ENCODE data around the gene WFDC1. TPM values are rescaled to one million over a fixed set of nuclear protein-coding genes. Genes with fewer than 3 reads are reported as not detected.

WFDC1 gene
- total RNA-seq, 2 experiments from 2014 or later = not detected

GRCh38 chr16:84378099-84378498, 83.4 kb downstream of the WFDC1 start:
- H3K4me1 Mint-ChIP-seq = no peaks in the 10 kb centered on the region
- H3K36me3 Mint-ChIP-seq (ENCODE audit: low read depth) = no peaks in the 10 kb centered on the region
- H3K27ac Mint-ChIP-seq = no peak overlapping the region
- DNase-seq = no peak
- H3K9me3 Mint-ChIP-seq = no peaks in the 10 kb centered on the region
- CTCF ChIA-PET = no interaction called here
- POLR2A ChIA-PET = no interaction called here
- peaks cover 13% of the 10 kb centered on the region for H3K27me3 Mint-ChIP-seq
- H3K4me3 Mint-ChIP-seq = no peak overlapping the region

GRCh38 chr16:84378567-84378966, 83.9 kb downstream of the WFDC1 start:
- no peak overlapping the region for H3K4me3 Mint-ChIP-seq
- ChIA-PET POLR2A (no interaction called here), CTCF (no interaction called here)
- no peaks in the 10 kb centered on the region for H3K9me3 Mint-ChIP-seq
- no peak for DNase-seq
- H3K4me1 Mint-ChIP-seq = no peaks in the 10 kb centered on the region
- peaks cover 10% of the 10 kb centered on the region for H3K27me3 Mint-ChIP-seq
- no peak overlapping the region for H3K27ac Mint-ChIP-seq
- no peaks in the 10 kb centered on the region for H3K36me3 Mint-ChIP-seq (ENCODE audit: low read depth)

- H3K36me3 Mint-ChIP-seq (ENCODE audit: low read depth) = no peaks in the 10 kb centered on the region
- H3K27me3 Mint-ChIP-seq = peaks cover 10% of the 10 kb centered on the region
- ChIA-PET CTCF (interaction anchor here (0.6 kb wide), 1 partner anchor 135 kb away, joined by 3 read pairs; no protein-coding TSS in a partner anchor), POLR2A (no interaction called here)
- H3K9me3 Mint-ChIP-seq = no peaks in the 10 kb centered on the region
- no peak overlapping the region for H3K27ac Mint-ChIP-seq
- H3K4me1 Mint-ChIP-seq = no peaks in the 10 kb centered on the region
- DNase-seq = no peak
- H3K4me3 Mint-ChIP-seq = no peak overlapping the region
Observed at GRCh38 chr16:84379008-84379708, 84.5 kb downstream of the WFDC1 start.

Other genes starting within 250 kb of the WFDC1 start
- 10 to 100 TPM; 57.3 to 61.9 TPM for gene MBTPS1, start 177.9 kb upstream of the WFDC1 start, total RNA-seq
- gene HSDL1, start 149.7 kb upstream of the WFDC1 start, total RNA-seq = 10 to 100 TPM in 1 of 2 experiments, 1 to 10 TPM in 1; 8.8 to 10.6 TPM
- gene DNAAF1, start 149.6 kb upstream of the WFDC1 start, total RNA-seq = under 1 TPM in 1 of 2 experiments, not detected in 1; 0.25 TPM
- 10 to 100 TPM; 52.1 to 60.8 TPM for gene TAF1C, start 107.8 kb upstream of the WFDC1 start, total RNA-seq
- gene ADAD2, start 103.7 kb upstream of the WFDC1 start, total RNA-seq = not detected
- not detected for gene KCNG4, start 54.9 kb upstream of the WFDC1 start, total RNA-seq
- not detected for gene ATP2C2, start 73.7 kb downstream of the WFDC1 start, total RNA-seq
- 1 to 10 TPM; 8.8 to 10.0 TPM for gene MEAK7, start 209.8 kb downstream of the WFDC1 start, total RNA-seq

Data from activated CD4-positive, alpha-beta T cell treated with anti-CD3 and anti-CD28 coated beads, Interleukin-2, amount 10 ng/mL, durations not matched to agents 7 days and 5 days (primary cell).